IPS DF 6.9 (cell line): Measurements from ENCODE around the gene LST1.

Experiments
- DNase-seq: peaks from one replicate; pipeline ENCODE4 v3.0.0-alpha.2; 2013; ENCODE audit warnings: low read depth, low spot score
- H3K27ac ChIP-seq: one replicate; pipeline ENCODE4 v1.5.1; 2013; ENCODE audit warnings: low read length, control low read depth
- H3K27me3 ChIP-seq: 2 replicates; pipeline ENCODE4 v1.6.1; 2013; ENCODE audit warnings: mild to moderate bottlenecking, low read length; ENCODE audit not compliant: control insufficient read depth, insufficient read depth
- H3K36me3 ChIP-seq: 2 replicates; pipeline ENCODE4 v1.6.1; 2013; ENCODE audit warnings: low read length; ENCODE audit not compliant: control insufficient read depth, insufficient read depth
- H3K4me1 ChIP-seq: 2 replicates; pipeline ENCODE4 v1.6.1; 2013; ENCODE audit warnings: low read length; ENCODE audit not compliant: control insufficient read depth, insufficient read depth
- H3K4me3 ChIP-seq: 2 replicates; pipeline ENCODE4 v1.5.1; 2013; ENCODE audit warnings: mild to moderate bottlenecking, low read length
- H3K9me3 ChIP-seq: 2 replicates; pipeline ENCODE4 v1.6.1; 2013; ENCODE audit warnings: low read length, inconsistent platforms; ENCODE audit not compliant: control insufficient read depth, insufficient read depth
- WGBS: extraction: QIAGEN DNeasy Blood & Tissue Kit; methylation state at CpG from one replicate; pipeline ENCODE4 v1.1.7; 2013; ENCODE audit warnings: mixed read lengths, missing lambda C conversion rate; ENCODE audit not compliant: insufficient read length, insufficient coverage; 5-methylcytosine and 5-hydroxymethylcytosine counted together

The LST1 gene

DNA sequence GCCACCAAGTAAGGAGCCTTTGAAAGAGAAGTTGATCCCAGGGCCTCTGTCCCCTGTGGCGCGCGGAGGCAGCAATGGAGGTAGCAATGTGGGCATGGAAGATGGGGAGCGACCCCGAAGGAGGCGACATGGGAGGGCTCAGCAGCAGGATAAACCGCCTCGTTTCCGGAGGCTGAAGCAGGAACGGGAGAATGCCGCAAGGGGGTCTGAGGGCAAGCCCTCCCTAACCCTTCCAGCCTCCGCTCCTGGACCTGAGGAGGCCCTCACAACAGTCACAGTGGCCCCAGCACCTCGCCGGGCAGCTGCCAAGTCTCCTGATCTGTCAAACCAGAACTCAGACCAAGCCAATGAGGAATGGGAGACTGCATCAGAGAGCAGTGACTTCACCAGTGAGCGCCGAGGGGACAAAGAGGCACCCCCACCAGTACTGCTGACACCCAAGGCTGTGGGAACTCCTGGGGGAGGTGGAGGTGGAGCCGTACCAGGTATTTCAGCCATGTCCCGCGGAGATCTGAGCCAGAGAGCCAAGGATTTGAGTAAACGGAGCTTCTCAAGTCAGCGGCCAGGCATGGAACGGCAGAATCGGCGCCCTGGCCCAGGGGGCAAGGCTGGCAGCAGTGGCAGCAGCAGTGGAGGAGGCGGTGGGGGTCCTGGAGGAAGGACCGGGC lies 46.3 kb downstream of the LST1 start:
- Histone ChIP-seq H3K27me3 (no peaks in the 10 kb centered on the region), H3K9me3 (no peaks in the 10 kb centered on the region), H3K4me3 (no peak overlapping the region), H3K4me1 (no peaks in the 10 kb centered on the region), H3K36me3 (peaks cover 85% of the 10 kb centered on the region), H3K27ac (no peak overlapping the region)
- no CpG with 5 or more reads among the region's 26 CpGs for WGBS
- no peak for DNase-seq

DNA sequence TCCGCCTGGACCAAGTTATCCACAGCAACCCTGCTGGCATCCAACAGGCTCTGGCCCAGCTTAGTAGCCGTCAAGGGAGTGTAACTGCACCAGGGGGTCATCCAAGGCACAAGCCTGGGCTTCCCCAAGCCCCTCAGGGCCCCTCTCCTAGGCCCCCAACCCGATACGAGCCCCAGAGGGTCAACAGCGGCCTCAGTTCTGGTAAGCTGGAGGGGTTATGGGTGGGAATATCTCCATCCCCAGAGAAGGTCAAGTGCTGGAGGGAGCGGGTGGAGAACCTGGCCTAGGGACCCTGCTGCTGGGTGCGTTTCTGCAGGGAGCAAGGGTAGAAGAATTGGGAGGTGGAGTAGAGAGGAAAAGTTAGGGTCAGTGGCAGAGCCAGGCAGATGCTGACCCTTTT lies 47.4 kb downstream of the LST1 start:
- no CpG with 5 or more reads among the region's 7 CpGs for WGBS

DNA sequence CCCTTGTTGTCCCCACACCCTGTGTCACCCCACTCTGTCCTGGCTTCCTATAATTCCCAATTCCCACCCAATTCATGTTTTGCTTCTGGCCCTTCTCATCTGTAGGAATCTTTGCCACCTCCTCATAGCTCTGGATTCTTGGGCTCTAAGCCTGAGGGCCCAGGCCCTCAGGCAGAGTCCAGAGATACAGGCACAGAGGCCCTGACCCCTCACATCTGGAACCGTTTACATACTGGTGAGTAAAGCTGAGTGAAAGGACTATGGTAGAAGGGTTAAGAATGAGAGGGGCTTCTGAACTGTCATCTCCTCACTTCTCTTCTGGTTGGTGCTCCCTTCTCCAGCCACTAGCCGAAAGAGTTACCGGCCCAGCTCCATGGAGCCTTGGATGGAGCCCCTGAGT lies 48.1 kb downstream of the LST1 start:
- Histone ChIP-seq H3K27me3 (no peaks in the 10 kb centered on the region), H3K27ac (no peak overlapping the region), H3K4me1 (no peaks in the 10 kb centered on the region), H3K9me3 (no peaks in the 10 kb centered on the region), H3K4me3 (no peak overlapping the region), H3K36me3 (peaks cover 73% of the 10 kb centered on the region)
- no CpG with 5 or more reads among the region's 3 CpGs for WGBS
- DNase-seq = no peak

More for the DNA sequence above, 47.4 kb downstream of the LST1 start:
- DNase-seq = no peak
- Histone ChIP-seq H3K4me3 (no peak overlapping the region), H3K36me3 (peaks cover 75% of the 10 kb centered on the region), H3K9me3 (no peaks in the 10 kb centered on the region), H3K27ac (no peak overlapping the region), H3K4me1 (no peaks in the 10 kb centered on the region), H3K27me3 (no peaks in the 10 kb centered on the region)

DNA sequence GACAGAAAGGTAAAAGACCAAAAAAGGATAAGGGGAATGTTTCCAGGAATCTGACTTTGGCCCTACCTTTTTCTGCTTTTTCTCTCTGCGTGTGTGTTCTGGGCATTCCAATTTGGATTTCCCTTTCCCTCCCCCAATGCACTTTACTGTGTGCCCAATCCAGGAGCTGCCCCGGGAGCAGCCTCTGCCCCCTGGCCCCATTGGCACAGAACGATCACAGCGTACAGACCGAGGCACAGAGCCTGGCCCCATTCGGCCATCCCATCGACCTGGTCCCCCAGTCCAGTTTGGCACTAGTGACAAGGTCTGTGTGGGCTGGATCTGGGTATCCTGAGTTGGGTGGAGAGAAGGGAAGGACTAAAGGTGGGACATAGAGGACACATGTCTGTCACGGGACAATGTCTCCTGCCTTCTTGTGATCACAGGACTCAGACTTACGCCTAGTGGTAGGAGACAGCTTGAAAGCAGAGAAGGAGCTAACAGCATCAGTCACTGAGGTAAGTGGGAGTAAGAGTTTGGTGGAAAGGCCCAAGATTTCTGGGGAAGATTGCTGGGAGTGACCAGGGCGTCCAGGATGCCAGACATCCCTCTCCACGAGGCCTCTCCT lies 49.0 kb downstream of the LST1 start:
- Histone ChIP-seq H3K9me3 (no peaks in the 10 kb centered on the region), H3K36me3 (peaks cover 72% of the 10 kb centered on the region), H3K27me3 (no peaks in the 10 kb centered on the region), H3K4me1 (no peaks in the 10 kb centered on the region), H3K27ac (no peak overlapping the region), H3K4me3 (no peak overlapping the region)
- WGBS = no CpG with 5 or more reads among the region's 11 CpGs
- no peak for DNase-seq

DNA sequence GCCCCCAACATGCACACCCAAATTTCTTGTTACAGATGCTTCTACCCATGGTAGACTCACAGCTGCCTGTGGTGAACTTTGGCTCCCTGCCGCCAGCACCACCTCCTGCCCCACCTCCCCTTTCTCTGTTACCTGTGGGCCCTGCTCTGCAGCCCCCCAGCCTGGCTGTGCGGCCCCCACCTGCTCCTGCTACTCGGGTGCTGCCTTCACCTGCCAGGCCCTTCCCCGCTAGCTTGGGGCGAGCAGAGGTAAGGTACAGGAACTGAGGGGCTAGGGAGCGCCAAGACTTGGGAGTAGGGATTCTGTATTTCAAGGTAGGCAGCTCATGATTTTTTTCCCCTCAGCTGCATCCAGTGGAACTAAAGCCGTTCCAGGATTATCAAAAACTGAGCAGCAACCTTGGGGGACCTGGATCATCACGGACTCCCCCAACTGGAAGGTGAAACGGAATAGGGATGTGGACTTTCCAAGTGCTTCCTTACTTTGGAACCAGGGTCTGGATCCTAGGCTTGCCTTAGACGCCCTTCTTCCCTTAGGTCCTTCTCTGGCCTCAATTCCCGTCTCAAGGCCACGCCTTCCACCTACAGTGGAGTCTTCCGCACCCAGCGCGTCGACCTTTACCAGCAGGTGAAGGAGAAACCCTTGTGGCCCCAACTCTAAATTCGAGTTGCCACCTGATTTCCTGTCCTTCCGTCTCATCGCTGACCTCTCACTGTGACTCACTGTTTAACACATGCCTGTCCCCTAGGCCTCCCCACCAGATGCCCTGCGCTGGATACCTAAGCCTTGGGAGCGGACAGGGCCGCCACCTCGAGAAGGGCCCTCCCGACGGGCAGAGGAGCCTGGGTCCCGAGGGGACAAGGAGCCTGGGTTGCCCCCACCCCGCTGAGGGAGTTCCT lies 50.9 kb downstream of the LST1 start:
- Histone ChIP-seq H3K27me3 (no peaks in the 10 kb centered on the region), H3K4me1 (no peaks in the 10 kb centered on the region), H3K4me3 (no peak overlapping the region), H3K9me3 (no peaks in the 10 kb centered on the region), H3K27ac (no peak overlapping the region), H3K36me3 (peaks cover 76% of the 10 kb centered on the region)
- DNase-seq = no peak
- no CpG with 5 or more reads among the region's 27 CpGs for WGBS
